Loucy (cell line): ENCODE data around the gene GAGE13.
A peak's percentile ranks its signal among the peaks of the same experiment; 100 is the strongest.

ENCODE experiments used
- H2AFZ ChIP-seq: fragments of 200-600 bp; sonication (generic); 2 replicates; pipeline ENCODE4 v1.6.0; 2016; ENCODE audit warnings: antibody characterized with exemption, mild to moderate bottlenecking, low read length, moderate library complexity
- H3F3A ChIP-seq: fragments of 200-600 bp; 2 replicates; pipeline ENCODE4 v1.6.0; 2016; ENCODE audit warnings: antibody characterized with exemption, low read depth, mild to moderate bottlenecking
- H3K27me3 ChIP-seq: fragments of 200-600 bp; sonication (generic); 2 replicates; pipeline ENCODE4 v1.6.1; 2014; ENCODE audit warnings: low read length, mild to moderate bottlenecking; ENCODE audit not compliant: insufficient read depth, poor library complexity, severe bottlenecking
- H3K36me3 ChIP-seq: fragments of 200-600 bp; sonication (generic); 2 replicates; pipeline ENCODE4 v1.6.1; 2016; ENCODE audit warnings: low read length; ENCODE audit not compliant: insufficient read depth
- H3K4me1 ChIP-seq: fragments of 200-600 bp; sonication (generic); 2 replicates; pipeline ENCODE4 v1.5.1; 2014; ENCODE audit warnings: low read length, mild to moderate bottlenecking; ENCODE audit not compliant: insufficient read depth, poor library complexity, severe bottlenecking
- H3K4me2 ChIP-seq: fragments of 200-600 bp; sonication (generic); 2 replicates; pipeline ENCODE4 v1.6.0; 2014; ENCODE audit warnings: antibody characterized with exemption, low read length, low read depth, mild to moderate bottlenecking; ENCODE audit not compliant: poor library complexity, severe bottlenecking
- H3K4me3 ChIP-seq: fragments of 200-600 bp; sonication (generic); 2 replicates; pipeline ENCODE4 v1.5.1; 2014; ENCODE audit warnings: low read length, mild to moderate bottlenecking, mixed read lengths; ENCODE audit not compliant: poor library complexity, severe bottlenecking
- H3K79me2 ChIP-seq: fragments of 200-600 bp; sonication (generic); 2 replicates; pipeline ENCODE4 v1.6.1; 2014; ENCODE audit warnings: low read length; ENCODE audit not compliant: insufficient read depth
- H3K9ac ChIP-seq: fragments of 200-600 bp; sonication (generic); 2 replicates; pipeline ENCODE4 v1.6.0; 2014; ENCODE audit warnings: mild to moderate bottlenecking, low read depth, low read length, moderate library complexity; ENCODE audit not compliant: poor library complexity, severe bottlenecking
- H3K9me2 ChIP-seq: fragments of 200-600 bp; sonication (generic); replicated peaks from 2 replicates; pipeline ENCODE4 v1.6.1; 2016; ENCODE audit warnings: low read depth, low read length, mixed read lengths
- H3K9me3 ChIP-seq: fragments of 200-600 bp; sonication (generic); 2 replicates; pipeline ENCODE4 v1.6.1; 2014; ENCODE audit warnings: mild to moderate bottlenecking, antibody characterized with exemption, low read length, low read depth; ENCODE audit not compliant: insufficient read depth
- H4K20me1 ChIP-seq: fragments of 200-600 bp; sonication (generic); 2 replicates; pipeline ENCODE4 v1.6.0; 2014; ENCODE audit warnings: antibody characterized with exemption, low read length, mild to moderate bottlenecking; ENCODE audit not compliant: insufficient read depth, poor library complexity, severe bottlenecking
- CTCF ChIP-seq: fragments of 200-600 bp; sonication (generic); conservative IDR thresholded peaks from 2 replicates; pipeline ENCODE4 v1.5.1; 2014; ENCODE audit warnings: mild to moderate bottlenecking, antibody characterized with exemption, low read length
- EZH2phosphoT487 ChIP-seq: fragments of 200-600 bp; IDR thresholded peaks from 2 replicates; pipeline ENCODE4 v1.6.1; 2018; ENCODE audit warnings: antibody characterized with exemption, mild to moderate bottlenecking, moderate library complexity, borderline replicate concordance

The GAGE13 gene

GRCh38 chrX:49309401-49309981 is 21.9 kb upstream of the GAGE13 start:
- no peak for TF ChIP-seq CTCF
- H3K4me2 ChIP-seq = peak overlapping the region; percentile 44
- H3K27me3 ChIP-seq = no peaks in the 10 kb centered on the region
- no peaks in the 10 kb centered on the region for H3K9me3 ChIP-seq
- no peaks in the 10 kb centered on the region for H3K9me2 ChIP-seq
- peak overlapping the region; percentile 81 for H2AFZ ChIP-seq
- H3K79me2 ChIP-seq = no peaks in the 10 kb centered on the region
- no peak overlapping the region for H3K9ac ChIP-seq
- no peaks in the 10 kb centered on the region for H3K4me1 ChIP-seq
- H3K36me3 ChIP-seq = no peaks in the 10 kb centered on the region
- H3K4me3 ChIP-seq = peak overlapping the region; percentile 35
- H3F3A ChIP-seq = no peaks in the 10 kb centered on the region
- H4K20me1 ChIP-seq = no peaks in the 10 kb centered on the region

- Histone ChIP-seq H3F3A (no peaks in the 10 kb centered on the region), H3K4me3 (no peak overlapping the region), H3K9ac (no peak overlapping the region), H3K9me2 (no peaks in the 10 kb centered on the region), H3K4me1 (no peaks in the 10 kb centered on the region), H3K79me2 (no peaks in the 10 kb centered on the region), H3K27me3 (no peaks in the 10 kb centered on the region), H2AFZ (no peak overlapping the region), H3K36me3 (no peaks in the 10 kb centered on the region), H3K4me2 (no peak overlapping the region), H4K20me1 (no peaks in the 10 kb centered on the region), H3K9me3 (no peaks in the 10 kb centered on the region)
- TF ChIP-seq CTCF (no peak), EZH2phosphoT487 (no peak)
Measured at GRCh38 chrX:49310371-49310770, 21.0 kb upstream of the GAGE13 start.

- Histone ChIP-seq H3F3A (no peaks in the 10 kb centered on the region), H3K27me3 (no peaks in the 10 kb centered on the region), H3K4me1 (no peaks in the 10 kb centered on the region), H3K9me2 (no peaks in the 10 kb centered on the region), H3K79me2 (no peaks in the 10 kb centered on the region), H3K4me3 (no peak overlapping the region), H3K4me2 (no peak overlapping the region), H4K20me1 (no peaks in the 10 kb centered on the region), H3K9me3 (no peaks in the 10 kb centered on the region), H3K36me3 (no peaks in the 10 kb centered on the region), H2AFZ (no peak overlapping the region), H3K9ac (no peak overlapping the region)
- TF ChIP-seq CTCF (no peak), EZH2phosphoT487 (no peak)
Measured at GRCh38 chrX:49312176-49312575, 19.2 kb upstream of the GAGE13 start.
